NCI-H2171 treated with DMSO at 0.1 percent for 48 hours (cell line): ENCODE results near the gene KCNIP4.

Source experiments
- DNase-seq: peaks from one replicate; lab custom pipeline; 2025; lab: John Stamatoyannopoulos, UW

The KCNIP4 gene

DNA sequence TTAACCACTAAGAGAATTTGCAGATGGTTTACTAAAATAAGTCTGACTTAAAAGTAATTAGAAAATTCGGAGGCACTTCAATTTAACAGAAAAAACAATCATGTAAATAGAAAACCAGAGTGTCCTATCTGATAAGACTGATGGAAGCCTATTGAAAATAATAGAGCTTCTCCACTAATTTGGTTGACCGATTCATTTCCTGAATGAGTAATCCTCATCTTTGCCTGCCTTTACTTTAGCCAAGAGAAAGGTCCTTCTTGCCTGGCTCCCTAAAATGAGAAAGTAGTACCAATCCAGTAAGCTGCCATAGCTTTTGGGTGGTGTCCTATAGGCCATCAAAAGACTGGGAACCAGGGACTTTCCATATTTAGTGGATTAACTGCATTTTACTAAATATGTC is 48.4 kb downstream of the KCNIP4 start:
- no peak for DNase-seq

DNA sequence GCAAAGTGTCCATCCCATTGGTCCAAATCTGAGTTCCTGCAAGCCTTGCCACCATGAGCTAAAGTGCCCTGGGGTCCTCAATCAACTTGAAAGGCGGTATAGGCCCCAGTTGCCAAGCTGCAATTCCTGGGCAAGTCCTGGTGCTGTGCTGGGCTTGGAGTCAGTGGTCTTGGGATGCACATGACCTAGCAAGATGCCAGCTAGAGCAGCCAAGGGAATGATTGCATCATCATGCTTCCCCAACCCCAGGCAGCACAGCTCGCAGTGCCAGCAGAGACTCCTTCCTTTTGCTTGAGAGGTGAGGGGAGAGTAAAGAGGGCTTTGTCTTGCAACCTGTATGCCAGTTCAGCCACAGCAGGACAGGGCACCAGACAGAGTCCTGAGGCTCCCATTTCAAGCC is 50.5 kb downstream of the KCNIP4 start:
- no peak for DNase-seq

DNA sequence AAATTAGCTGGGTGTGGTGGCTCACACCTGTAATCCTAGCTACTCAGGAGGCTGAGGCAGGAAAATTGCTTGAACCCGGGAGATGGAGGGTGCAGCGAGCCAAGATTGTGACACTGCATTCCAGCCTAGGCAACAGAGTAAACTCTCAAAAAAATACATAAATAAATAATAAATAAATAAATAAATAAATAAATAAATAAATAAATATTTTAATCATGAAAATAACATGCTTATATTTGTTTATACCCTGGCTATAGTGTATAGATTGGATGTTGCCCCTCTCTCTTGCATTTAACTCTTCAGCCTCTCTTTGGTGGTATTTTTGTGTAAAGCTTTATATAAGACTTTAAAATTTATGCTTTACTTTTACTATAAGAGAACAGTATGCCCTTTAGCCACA is 51.8 kb downstream of the KCNIP4 start:
- no peak for DNase-seq

DNA sequence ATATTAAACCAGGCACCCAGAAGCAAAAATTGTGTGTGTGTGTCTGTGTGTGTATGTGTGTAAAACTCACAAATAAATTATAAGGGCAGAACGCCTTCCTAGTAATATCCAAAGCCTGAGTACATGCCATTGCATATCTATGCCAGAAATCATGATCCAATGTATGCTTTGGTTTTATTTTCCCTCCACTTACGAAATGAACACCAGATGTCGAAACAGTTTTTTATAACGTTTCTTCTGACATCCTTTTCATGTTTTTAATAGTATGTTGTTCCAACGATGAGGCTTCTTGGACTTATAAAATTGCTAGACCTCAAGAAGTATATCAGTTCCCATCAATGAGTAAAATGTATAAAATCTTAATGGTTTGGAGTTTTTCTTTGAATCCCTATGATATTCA is 55.4 kb downstream of the KCNIP4 start:
- no peak for DNase-seq

DNA sequence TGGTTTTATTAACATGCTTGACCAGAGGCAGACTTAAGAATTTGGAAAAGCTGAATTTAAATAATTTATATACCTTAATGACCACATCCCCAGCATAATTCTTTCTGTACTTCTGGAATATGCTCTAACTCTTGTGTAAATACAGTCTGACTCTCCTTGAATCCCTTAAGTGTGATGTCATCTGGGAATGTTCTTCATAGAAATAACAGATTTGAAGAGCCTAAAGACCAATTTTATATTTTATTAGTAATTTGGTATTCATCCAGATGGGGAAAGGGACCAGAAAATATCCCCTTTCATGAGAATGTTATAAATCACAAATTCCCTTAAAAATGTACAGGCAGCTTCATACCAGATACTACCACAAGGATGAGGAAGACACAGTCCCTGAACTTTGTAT is 58.3 kb downstream of the KCNIP4 start:
- no peak for DNase-seq

DNA sequence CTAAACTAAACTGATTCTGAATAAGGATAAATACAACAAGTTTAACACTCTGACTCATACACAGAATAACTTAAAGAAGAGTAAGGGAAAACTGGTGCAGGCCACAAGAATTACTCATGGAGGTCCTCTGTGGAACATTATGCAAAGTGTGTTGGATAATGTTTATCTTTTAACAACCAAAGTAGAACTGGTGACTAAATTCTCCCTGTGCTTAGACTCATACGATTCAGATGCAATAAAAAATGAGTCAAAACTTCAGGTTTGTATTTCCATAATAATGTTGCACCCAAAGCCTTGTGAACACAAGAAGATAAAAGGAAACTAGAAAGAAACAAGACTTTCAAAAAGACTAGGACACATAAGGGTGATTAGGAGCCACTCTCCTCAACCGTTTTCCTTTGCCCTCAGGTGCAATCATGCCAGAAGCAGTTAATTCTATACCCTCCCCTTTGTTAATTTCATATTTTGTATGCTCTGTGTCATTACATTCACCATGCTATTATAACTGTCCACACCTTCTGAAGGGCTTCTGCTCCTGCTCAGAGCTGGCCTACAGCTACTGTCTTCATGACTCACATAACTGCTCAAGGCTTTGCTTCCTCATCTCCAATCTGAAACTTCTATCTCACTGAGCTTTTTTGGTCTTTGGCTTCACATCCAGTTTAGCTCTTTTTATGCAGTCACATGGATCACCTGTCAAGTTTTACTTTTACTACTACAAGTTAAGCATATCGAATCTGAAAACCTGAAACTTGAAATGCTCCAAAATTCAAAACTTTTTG is 60.2 kb downstream of the KCNIP4 start:
- DNase-seq, result no peak

DNA sequence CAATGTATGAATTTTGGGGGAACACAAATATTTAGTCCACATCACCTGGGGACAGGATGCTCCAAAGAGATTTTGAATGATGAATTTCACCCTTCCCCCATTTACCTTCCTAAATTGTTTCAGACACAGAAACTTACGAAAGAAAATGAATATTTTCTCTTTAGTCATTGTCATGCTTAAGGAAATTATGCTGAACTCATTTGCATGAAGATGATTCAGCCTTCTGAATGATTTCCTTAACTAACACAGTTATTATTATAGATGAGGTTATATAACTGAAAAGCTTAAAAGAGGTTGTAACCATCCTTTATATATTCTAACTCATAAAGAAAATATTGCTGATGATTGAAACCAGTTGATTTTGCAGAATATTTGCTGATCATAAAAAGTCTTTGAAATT is 61.1 kb downstream of the KCNIP4 start:
- DNase-seq, result no peak

DNA sequence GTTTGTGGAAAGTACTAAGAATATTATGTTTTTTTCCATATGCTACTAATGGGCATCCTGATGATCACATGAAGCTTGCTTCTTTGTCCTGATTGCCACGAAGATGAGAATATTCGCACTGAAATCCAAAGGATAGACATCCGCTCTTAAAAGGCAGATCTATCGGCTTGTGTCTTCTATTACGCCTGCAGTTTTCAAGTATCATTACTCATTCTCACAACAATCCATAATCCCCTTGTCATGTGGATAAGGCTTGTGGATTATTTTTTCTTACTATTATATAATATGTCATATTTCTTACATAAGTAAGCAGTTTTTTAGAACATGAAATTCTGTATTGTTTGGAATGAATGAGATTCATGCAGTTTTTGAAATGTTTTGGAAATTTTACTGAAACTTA is 62.8 kb downstream of the KCNIP4 start:
- no peak for DNase-seq

DNA sequence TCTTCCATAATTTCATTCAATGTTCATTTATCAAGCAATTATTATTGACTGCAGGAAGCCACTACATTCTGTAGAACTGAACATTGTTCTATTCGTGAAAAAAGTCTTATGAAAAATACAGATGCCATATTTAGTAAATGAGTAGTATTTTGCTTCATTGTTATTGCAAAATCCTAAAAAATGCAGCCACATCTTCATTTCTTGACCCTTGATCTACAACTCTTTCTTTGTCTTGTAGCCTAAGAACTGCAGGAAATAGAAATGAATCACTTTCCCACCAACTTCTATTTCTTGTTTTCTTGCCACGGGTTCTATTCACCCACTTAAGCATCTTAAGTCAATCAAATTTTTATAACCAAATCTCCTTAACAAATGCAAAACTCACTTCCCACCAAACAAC is 63.3 kb downstream of the KCNIP4 start:
- no peak for DNase-seq

DNA sequence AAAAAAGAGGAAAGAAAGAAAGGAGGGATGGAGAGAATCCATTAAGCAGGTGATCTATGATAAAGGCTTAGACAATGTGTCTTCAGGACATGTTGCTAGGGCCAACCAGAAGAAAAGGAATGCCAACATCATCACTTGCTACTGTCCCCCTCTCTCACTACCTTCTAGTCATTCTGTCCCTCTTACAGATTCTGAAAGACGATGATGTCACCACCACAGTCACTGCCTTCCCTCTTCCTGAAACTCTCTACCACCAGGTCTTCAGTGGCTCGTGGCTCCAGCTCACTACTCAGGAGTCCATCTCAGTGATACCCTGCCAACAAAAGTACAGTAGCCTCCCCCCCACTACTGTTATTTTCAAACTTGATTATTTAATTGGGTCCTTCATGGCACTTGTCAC is 64.0 kb downstream of the KCNIP4 start:
- no peak for DNase-seq

DNA sequence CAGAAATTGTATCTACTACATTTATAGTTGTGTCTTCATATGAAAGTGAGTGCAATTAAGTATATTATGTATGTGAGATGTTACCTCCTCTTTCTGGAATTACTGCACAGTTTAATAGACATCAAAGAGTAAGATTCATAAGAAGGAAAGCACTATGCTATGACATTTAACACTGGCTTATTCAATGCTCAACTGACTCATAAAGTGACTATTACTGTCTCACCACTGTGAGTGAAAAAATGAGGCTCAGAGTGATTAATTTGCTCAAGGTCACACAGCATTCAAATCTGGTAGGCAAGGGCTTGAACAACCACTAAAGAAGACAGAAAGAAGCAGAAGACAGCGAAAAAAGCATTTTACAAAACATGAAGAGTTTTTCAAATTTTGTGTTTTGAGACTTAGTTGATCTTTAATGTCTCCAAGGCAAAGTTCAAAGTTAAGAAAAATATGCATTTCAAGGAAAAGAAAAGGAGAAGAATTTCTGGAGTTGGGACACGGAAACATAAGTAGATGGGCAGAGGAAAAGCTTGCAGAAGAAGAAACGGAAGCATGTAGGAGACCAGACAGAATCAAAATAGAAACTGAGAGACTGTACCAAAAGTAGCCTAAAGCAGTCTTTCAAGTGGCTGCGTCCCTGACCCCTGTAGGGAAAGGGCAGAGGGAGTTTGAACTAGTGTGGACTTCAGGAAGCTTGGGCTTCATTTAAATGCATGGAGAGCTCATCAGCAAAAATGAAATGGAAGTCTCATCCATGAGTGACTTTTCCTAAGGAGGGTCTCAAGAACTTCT is 66.3 kb downstream of the KCNIP4 start:
- DNase-seq, result no peak

DNA sequence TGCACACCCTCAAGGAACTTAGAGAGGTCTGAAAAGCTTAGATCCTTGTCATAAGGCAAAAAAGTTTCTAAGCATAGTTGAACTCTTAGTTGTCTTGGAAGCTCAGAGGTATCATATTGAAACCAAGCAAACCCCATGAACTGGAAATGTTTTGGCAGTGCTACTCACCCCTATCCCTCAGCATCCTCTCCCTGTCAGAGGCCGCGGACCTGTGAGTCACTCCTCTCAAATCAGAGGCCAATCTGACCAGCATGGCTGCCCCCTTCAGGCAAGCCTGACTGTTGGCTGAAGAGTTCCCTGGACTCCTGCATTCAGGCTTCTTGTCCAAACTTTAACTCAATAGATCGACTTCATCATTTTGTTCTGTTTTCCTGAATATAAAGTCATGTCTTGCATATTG is 69.4 kb downstream of the KCNIP4 start:
- DNase-seq, result no peak

DNA sequence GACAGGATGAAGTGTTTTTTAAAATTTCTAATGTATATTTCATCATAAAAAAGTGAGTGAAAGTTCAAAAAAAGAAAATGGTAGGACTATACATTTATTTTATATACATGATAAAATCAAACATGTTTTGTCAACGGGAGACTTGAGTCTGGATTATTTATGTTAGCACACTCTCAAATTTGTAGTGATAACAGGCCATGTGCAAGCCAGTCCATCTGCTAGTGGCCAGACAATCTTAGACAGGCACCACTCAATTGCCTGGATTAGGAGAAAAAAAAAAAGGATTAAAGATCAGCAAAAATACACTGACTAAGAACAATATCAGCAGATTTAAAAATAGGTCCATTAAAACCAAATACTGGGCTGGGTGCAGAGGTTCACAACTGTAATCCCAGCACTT is 71.9 kb downstream of the KCNIP4 start:
- DNase-seq, result no peak

DNA sequence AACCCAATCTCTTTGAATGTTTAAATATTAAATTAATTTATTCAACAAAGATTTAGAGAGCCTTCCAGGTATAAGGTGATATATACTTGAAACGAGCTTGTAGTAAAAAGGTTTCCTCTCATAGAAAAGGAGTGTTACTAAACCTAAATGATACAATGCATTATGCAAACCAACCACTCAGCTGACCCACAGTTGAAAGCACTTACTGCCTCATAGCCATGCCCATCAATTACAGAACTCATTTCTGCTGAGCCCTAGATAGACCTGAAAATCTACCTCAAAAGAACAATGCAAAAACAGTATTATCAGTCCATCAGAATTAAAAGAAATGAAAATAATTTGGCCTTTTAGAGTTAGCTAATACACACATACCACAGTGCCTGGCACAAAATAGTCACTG is 75.4 kb downstream of the KCNIP4 start:
- DNase-seq, result no peak

DNA sequence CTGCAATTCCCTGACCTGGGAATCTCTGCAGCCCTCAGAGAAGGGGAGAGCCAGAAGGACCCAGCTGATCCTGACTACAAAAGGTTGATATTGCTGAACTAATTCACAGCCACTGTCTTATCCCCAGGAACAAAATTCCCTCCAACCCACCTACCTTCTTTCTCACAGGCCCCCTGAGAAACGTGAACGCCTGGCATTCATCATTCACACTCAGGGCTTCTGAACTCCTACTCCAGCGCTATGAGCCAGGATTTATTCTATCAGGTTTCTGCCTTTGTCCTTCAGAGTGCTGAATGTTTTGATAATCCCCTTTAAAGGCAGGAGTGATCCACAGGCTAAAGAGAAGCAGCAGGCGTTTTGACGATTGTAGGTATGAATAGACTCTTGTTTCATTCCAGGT is 76.5 kb downstream of the KCNIP4 start:
- DNase-seq, result no peak

DNA sequence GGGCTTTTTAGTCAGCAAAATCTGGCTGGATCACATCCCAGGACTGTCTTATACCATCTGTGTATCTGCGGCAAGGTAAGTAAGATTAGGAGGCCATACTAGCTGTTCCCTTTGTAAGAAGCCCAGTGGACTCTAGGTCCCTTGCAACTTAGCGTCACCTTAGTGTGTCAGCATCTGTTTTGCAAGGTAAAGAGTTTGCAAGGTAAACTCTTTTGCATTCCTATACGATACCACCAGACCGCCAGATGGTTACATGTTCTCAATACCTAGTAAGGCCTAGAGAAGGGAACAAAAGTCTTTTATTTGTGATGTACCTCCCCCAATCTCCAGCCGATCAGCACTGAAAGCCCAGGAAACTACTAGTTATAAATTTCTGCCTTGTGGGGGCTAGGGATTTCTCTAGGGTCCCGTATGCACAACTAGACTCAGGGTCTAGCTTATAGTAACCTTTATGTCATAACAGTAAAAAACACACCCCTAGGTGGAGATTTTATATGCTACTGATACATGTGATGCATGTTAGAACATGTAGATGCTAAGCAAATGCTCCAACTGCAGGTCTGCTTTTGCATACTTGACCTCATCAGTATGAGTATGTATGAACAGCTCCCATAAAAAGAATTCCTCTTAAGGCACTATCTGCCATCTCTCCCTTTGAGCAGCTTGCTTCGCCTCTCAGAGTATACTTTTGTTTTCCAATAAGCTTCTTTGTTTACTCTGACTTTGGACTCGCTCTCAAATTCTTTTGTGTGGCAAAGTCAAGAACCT is 78.4 kb downstream of the KCNIP4 start:
- DNase-seq, result no peak

DNA sequence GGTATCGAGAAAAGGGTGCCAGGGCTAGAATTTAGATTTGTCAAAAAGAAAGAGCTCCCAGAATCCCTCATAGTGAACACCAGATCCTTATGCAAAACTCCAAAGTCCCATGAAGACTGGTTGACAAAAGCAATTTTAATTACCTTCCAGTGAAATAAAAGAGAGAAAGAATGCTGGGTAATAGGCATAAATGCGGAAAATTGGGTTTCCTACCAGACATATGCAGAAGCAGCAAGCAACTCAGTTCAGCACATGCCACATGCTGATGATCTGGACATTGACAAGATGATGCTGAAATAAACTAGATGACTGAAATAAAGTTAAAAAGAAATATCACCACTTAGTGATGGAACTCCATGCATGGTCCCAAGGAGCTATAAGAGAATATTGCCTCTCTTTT is 83.9 kb downstream of the KCNIP4 start:
- no peak for DNase-seq

DNA sequence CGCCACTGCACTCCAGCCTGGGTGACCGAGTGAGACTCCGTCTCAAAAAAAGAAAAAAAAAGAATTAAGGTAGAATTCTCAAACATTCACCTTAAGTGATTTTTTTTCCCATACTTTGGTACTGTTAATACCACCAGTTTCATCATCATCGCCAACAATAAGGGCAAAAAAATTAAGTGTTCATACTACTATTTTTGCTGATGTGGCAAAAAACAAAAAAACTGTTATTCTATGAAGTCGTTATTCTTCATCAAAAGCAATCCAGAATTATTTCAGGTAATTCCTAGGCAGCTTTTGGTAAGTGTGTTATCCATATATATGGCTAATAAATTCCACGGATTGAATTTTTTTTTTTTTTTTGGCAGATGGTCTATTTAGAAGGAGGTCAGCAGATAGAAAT is 85.7 kb downstream of the KCNIP4 start:
- no peak for DNase-seq

DNA sequence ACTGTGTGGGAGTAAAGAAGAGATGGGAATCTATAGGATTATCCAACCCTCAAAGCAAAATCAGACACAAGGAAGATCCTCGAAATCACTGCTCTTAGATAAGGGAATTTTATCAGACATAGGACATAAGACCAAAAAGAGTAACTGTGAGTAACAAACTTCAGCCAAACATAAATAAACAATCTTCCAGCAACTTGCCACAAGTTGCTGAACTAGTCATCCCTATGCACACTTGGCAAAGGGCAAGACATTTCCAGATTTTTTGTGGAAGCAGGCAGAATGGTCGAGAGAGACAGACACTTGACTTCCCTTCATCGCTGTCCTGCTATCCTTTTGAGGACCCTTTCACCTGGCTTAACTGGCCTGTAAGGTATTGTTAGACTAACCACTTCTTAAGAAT is 89.6 kb downstream of the KCNIP4 start:
- DNase-seq, result no peak

DNA sequence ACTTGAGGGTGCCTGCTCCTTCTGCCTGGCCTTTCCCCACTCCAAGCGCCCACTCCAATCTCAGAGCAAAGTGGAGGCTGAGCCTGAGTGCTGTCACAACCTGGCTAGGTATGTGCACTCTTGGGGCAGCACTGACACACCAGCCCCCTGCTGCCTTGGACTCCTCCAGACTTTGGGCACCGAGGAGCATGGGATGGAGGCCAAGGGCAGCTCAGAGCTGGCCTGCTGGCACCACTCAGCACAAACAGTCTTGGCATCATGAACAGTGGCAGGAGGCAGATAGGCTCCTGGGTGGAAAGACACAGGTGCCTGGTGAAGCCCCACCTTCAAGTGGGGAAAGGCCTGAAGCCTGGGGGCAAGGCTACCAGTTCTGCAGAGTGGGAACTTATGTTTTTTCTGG is 91.8 kb downstream of the KCNIP4 start:
- no peak for DNase-seq

DNA sequence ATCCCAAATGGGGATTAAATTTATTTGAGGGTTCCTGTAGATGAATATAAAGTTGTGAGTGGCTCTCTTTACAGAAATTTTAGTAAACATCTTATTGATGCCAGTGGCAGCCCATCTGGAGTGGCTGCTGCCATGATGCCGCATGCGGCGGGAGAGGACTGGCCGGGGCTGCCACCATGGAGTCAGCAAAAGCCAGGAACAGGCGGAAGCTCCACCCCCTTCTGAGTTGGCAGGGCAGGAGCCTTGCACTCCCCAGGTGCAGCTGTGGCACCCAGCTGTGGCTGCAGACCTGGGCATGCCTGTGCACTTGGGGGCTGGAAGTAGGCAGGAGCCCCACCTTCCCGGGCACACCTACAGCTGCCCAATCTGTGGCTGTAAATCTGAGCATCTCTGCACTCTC is 92.3 kb downstream of the KCNIP4 start:
- no peak for DNase-seq

DNA sequence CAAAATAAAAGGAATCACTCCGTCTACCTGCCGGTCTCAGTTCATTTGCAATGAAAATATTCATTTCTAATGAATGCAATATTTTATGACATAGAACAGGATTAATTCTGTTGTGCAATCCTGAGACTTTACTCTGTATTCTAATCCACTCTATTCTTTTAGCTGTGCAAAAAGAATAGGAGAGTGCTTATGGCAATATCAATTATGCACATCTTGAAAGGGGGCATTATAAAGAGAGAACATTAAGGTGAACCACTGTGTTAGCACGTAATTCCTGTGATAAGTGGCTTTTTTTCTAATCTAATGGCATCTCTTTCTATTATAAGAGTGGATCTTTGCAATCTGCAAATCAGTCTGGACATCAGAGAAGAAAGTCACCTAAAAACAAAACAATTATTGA is 99.5 kb downstream of the KCNIP4 start:
- DNase-seq, result no peak

DNA sequence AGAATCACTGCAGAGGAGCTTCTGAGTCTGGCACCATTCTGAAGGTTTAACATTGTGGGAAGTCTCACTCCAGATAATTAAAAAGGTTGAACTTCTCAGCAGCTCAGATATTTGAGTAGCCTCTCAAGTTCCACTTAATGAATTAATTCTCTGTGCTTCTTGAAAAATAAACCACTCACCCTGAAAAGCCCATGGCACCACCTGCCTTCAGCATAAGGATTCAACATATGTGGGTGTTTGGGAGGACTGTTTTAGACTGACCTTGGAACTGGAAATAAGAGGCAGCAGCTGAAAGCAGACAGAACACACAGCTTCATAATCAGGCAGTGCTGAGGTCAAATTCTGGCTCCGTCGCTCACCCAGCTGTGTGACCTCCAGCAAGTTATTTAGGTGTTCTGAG is 100.6 kb downstream of the KCNIP4 start:
- DNase-seq, result peak; percentile 16
